Measurements from ENCODE around the gene CCDC175. TPM values are rescaled to one million over a fixed set of nuclear protein-coding genes. Genes with fewer than 3 reads are reported as not detected.

CCDC175 gene
- total RNA-seq, 1 donor from 2014 or later, result not detected

- no peak for DNase-seq (ENCODE audit: low spot score in 2 of 2)
- Histone ChIP-seq H3K27ac (no peak overlapping the region), H3K27me3 (no peaks in the 10 kb centered on the region), H3K4me3 (no peak overlapping the region), H3K9me3 (no peaks in the 10 kb centered on the region), H3K4me1 (no peaks in the 10 kb centered on the region), H3K36me3 (no peaks in the 10 kb centered on the region)
- no peak for TF ChIP-seq CTCF (IDR thresholded peaks at IDR 0.05)
- intact Hi-C loops (cut with DNase I), result no loop called here
Observed at GRCh38 chr14:59520224-59520623, 56.4 kb downstream of the CCDC175 start.

GRCh38 chr14:59511916-59512575 is 64.6 kb downstream of the CCDC175 start:
- no peak for DNase-seq (ENCODE audit: low spot score in 2 of 2)
- Histone ChIP-seq H3K27ac (no peak overlapping the region), H3K27me3 (no peaks in the 10 kb centered on the region), H3K36me3 (no peaks in the 10 kb centered on the region), H3K4me3 (no peak overlapping the region), H3K9me3 (no peaks in the 10 kb centered on the region), H3K4me1 (no peaks in the 10 kb centered on the region)
- peak in 1 of 3 experiments; percentile 23 for TF ChIP-seq CTCF (IDR thresholded peaks at IDR 0.05)
- intact Hi-C loops (cut with DNase I), result no loop called here

GRCh38 chr14:59510966-59511365 is 65.6 kb downstream of the CCDC175 start:
- TF ChIP-seq CTCF (IDR thresholded peaks at IDR 0.05), result no peak
- Histone ChIP-seq H3K4me1 (no peaks in the 10 kb centered on the region), H3K9me3 (no peaks in the 10 kb centered on the region), H3K4me3 (no peak overlapping the region), H3K27me3 (no peaks in the 10 kb centered on the region), H3K27ac (no peak overlapping the region), H3K36me3 (no peaks in the 10 kb centered on the region)
- DNase-seq (ENCODE audit: low spot score in 2 of 2), result no peak
- intact Hi-C loops (cut with DNase I), result no loop called here

- Histone ChIP-seq H3K4me3 (no peak overlapping the region), H3K27ac (no peak overlapping the region), H3K27me3 (no peaks in the 10 kb centered on the region), H3K4me1 (no peaks in the 10 kb centered on the region), H3K36me3 (no peaks in the 10 kb centered on the region), H3K9me3 (no peaks in the 10 kb centered on the region)
- no peak for TF ChIP-seq CTCF (IDR thresholded peaks at IDR 0.05)
- DNase-seq (ENCODE audit: low spot score in 2 of 2), result no peak
- intact Hi-C loops (cut with DNase I), result no loop called here
Observed at GRCh38 chr14:59510001-59510400, 66.6 kb downstream of the CCDC175 start.

GRCh38 chr14:59509101-59509500 is 67.5 kb downstream of the CCDC175 start:
- TF ChIP-seq CTCF (IDR thresholded peaks at IDR 0.05), result no peak
- Histone ChIP-seq H3K4me1 (no peaks in the 10 kb centered on the region), H3K27me3 (no peaks in the 10 kb centered on the region), H3K4me3 (no peak overlapping the region), H3K36me3 (peaks cover 0 to 3% of the 10 kb centered on the region in 2 donors), H3K27ac (no peak overlapping the region), H3K9me3 (no peaks in the 10 kb centered on the region)
- no peak for DNase-seq (ENCODE audit: low spot score in 2 of 2)
- intact Hi-C loops (cut with DNase I), result loop anchor here (5.0 kb wide), 1 partner anchor 178 kb away; no protein-coding TSS in a partner anchor

GRCh38 chr14:59507752-59508103 is 68.9 kb downstream of the CCDC175 start:
- no peak for DNase-seq (ENCODE audit: low spot score in 2 of 2)
- intact Hi-C loops (cut with DNase I), result loop anchor here (2.0 to 5.0 kb wide), 2 partner anchors 180 to 389 kb away; no protein-coding TSS in a partner anchor
- Histone ChIP-seq H3K4me1 (no peaks in the 10 kb centered on the region), H3K9me3 (no peaks in the 10 kb centered on the region), H3K4me3 (no peak overlapping the region), H3K27ac (no peak overlapping the region), H3K27me3 (no peaks in the 10 kb centered on the region), H3K36me3 (peaks cover 0 to 14% of the 10 kb centered on the region in 2 donors)
- TF ChIP-seq CTCF (IDR thresholded peaks at IDR 0.05), result no peak
